ENCODE data around the gene DNAH7.

DNA sequence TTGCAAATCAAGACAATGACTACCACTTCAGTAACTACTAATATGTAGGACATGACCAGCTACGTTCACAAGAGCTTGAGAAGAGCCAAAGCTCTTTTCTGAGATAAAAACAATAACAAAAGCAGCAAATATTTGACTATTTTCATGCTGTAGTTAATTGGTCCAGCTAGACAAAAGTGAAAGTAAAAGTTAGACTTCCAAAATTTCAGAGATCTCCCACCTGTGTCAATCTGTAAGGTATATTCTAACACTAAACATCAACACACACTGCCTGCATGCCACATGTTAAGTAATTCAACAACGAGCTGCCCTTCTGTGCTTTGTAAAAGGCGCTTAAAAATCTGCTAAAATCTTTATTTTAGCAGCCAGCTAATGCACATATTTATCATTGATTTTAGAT, 225.7 kb downstream of the DNAH7 start:
- TF ChIP-seq, protein P1, sequence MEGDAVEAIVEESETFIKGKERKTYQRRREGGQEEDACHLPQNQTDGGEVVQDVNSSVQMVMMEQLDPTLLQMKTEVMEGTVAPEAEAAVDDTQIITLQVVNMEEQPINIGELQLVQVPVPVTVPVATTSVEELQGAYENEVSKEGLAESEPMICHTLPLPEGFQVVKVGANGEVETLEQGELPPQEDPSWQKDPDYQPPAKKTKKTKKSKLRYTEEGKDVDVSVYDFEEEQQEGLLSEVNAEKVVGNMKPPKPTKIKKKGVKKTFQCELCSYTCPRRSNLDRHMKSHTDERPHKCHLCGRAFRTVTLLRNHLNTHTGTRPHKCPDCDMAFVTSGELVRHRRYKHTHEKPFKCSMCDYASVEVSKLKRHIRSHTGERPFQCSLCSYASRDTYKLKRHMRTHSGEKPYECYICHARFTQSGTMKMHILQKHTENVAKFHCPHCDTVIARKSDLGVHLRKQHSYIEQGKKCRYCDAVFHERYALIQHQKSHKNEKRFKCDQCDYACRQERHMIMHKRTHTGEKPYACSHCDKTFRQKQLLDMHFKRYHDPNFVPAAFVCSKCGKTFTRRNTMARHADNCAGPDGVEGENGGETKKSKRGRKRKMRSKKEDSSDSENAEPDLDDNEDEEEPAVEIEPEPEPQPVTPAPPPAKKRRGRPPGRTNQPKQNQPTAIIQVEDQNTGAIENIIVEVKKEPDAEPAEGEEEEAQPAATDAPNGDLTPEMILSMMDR (conservative IDR thresholded peaks at IDR 0.05 in 1 of 2, IDR thresholded peaks at IDR 0.05 in 1 of 2; ENCODE audit: low read depth in 1 of 2, low read length in 2 of 2): no peak
- TF ChIP-seq EZH2 (IDR thresholded peaks at IDR 0.05; ENCODE audit: low read length, missing control alignments): no peak

All from fibroblast of lung (primary cell).